Glutamatergic neuron (in vitro differentiated cells): ENCODE measurements around the gene TNFRSF19. TPM values are rescaled to one million over a fixed set of nuclear protein-coding genes. Genes with fewer than 3 reads are reported as not detected.

Experiments
- total RNA-seq: library from RNA; stranded (reverse); fragmentation: NEBNext Ultra II Directional; extraction: Animal tissue kit (Norgen Biotek cat#: 25700); gene quantifications from one replicate; pipeline ENCODE4 v1.2.1, GENCODE V29; 2021; ENCODE audit not compliant: unreplicated experiment

TNFRSF19 gene
- total RNA-seq, 1 donor from 2014 or later: 188 TPM

Other genes starting within 250 kb of the TNFRSF19 start
- 132 TPM for gene SACS, start 136.7 kb upstream of the TNFRSF19 start, total RNA-seq